GM23248 (cell line): ENCODE results near the gene MYOM1.

Experiments
- EZH2 ChIP-seq: fragments of 200-600 bp; sonication (generic); IDR thresholded peaks from 2 replicates; pipeline ENCODE4 v1.6.1; 2018; ENCODE audit warnings: antibody characterized with exemption, mild to moderate bottlenecking; ENCODE audit not compliant: insufficient read depth, poor library complexity, severe bottlenecking
- EZH2phosphoT487 ChIP-seq: fragments of 200-600 bp; sonication (generic); IDR thresholded peaks from 2 replicates; pipeline ENCODE4 v1.6.1; 2018; ENCODE audit warnings: antibody characterized with exemption, moderate library complexity, mild to moderate bottlenecking, low read depth; ENCODE audit not compliant: insufficient read depth

GRCh38 chr18:3084206-3084605 lies 135.6 kb downstream of the MYOM1 start:
- no peak for TF ChIP-seq EZH2
- no peak for TF ChIP-seq EZH2phosphoT487
